NCI-H187 treated with DMSO at 0.1 percent for 48 hours (cell line): Measurements from ENCODE around the gene PIANP.
A peak's percentile ranks its signal among the peaks of the same experiment; 100 is the strongest.
"Not testable (repeated sequence)": the region's sequence is repeated elsewhere in the genome, so short reads cannot be mapped to it uniquely, and the experiment has no call there.

ENCODE experiments used
- DNase-seq: peaks from one replicate; lab custom pipeline; 2025; lab: John Stamatoyannopoulos, UW

The PIANP gene, protein sequence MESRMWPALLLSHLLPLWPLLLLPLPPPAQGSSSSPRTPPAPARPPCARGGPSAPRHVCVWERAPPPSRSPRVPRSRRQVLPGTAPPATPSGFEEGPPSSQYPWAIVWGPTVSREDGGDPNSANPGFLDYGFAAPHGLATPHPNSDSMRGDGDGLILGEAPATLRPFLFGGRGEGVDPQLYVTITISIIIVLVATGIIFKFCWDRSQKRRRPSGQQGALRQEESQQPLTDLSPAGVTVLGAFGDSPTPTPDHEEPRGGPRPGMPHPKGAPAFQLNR

GRCh38 chr12:6700646-6701051 lies at the start of gene PIANP:
TSS of gene PIANP (minus strand) at chr12:6700815. CDS start at chr12:6698061, 2,754 bp downstream.
- DNase-seq: no peak

GRCh38 chr12:6748761-6749160 lies 48.1 kb upstream of the PIANP start:
- no peak for DNase-seq

DNA sequence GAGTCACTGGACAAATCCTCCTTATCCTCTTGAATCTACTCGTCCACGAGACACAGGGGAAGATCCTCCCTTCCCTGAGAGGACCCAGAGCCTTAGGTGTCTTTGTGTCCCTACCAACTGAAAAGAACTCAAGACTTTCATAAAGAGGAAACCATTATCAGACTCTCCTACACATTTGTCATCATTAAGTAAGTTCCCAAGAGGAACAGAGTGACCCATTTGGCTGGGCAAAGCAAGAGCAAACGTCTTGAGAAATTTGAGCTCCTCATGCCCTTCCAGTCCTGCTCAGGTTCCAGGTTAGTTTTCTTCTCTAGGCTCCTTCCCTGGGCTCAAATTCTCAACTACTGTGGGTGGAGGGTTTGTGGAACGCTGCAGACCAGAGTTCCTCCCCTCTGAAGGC lies 46.6 kb upstream of the PIANP start:
- DNase-seq: no peak

DNA sequence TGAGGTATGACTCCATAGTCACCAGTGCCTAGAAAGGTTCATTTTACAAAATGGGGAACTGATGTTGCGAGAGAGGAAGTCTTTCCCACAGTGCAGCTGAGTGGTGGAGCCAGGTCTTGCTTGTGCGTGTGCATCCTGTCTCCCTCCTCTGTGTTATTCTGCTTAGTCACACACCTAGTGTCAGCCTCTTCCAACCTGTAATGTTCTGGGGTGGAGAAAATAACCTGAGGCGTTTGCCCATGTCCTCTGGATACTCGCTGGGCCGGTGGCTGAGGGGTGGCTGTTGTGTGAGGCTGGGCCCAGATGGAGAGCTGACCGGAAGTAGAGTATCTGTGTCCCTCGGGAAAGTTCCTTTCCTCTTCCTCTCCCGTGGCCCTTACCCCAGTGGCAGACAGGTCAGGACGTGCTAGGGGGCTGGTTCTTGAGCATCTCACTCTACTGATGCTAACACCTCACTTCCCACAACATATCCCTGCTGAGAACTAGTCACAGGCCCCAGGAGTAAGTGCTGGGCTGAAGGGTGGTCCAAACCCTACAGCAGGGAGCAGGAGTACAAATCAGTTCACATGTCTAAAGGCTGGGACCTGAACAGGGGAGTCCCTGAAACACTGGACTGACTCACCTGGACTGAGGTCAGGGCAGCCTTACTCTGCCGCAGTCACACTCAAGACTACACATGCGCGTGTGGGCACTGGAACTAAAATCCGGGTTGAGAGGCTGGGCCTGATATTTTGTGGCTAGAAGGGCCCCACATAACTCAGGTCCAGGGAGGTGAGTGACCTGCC lies 45.3 kb upstream of the PIANP start:
- DNase-seq: no peak

DNA sequence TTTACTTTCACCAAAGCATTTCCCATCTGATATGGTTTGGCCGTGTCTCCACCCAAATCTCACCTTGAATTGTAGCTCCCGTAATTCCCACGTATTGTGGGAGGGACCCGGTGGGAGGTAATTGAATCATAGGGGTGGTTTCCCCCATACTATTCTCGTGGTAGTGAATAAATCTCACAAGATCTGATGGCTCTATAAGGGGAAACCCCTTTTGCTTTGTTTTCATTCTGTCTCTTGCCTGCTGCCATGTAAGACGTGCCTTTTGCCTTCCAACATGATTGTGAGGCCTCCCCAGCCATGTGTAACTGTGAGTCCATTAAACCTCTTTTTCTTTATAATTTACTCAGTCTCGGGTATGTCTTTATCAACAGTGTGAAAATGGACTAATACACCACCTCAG lies 42.7 kb upstream of the PIANP start:
- not testable (repeated sequence) for DNase-seq

DNA sequence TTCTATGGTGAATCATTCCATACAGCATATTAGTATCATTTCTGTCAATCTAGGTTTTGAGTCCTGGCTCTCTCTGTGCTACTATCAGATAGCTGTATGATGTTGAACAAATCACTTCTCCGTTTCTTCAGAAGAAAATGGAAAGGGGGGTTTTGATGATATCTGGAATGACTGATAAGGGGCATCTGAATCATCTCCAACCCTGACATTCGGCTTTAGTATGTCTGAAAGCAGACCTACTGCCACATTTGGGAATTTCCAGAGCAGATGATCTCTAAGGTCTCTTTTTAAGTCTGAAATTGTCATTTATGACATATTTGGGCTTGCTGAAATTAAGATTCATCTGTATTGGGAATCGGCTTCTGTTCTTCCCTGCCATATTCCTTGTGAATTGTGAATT lies 42.2 kb upstream of the PIANP start:
- no peak for DNase-seq

DNA sequence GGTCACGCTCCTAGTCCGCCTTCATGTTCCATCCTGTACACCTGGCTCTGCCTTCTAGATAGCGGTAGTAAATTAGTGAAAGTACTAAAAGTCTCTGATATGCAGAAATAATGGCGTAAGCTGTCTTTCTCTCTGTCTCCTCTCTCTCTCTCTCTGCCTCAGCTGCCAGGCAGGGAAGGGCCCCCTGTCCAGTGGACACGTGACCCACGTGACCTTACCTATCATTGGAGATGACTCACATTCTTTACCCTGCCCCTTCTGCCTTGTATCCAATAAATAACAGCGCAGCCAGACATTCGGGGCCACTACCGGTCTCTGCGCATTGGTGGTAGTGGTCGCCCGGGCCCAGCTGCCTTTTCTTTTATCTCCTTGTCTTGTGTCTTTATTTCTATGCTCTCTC lies 41.5 kb upstream of the PIANP start:
- not testable (repeated sequence) for DNase-seq

DNA sequence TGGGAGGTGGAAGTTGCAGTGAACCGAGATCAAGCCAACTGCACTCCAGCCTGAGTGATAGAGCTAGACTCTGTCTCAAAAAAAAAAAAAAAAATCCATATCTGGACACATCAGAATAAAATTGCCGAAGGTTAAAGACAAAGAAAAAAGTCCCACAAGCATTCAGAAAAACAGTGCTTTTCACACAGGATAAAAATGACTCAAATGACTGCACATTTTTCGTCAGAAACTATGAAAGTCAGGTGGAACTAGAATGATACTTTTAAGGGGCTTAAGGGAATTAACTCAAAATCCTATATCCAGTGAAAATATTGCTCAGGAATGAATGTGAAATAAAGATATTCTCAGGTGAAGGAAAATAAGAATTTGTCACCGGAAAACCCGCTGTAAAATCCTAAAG lies 36.1 kb upstream of the PIANP start:
- no peak for DNase-seq

DNA sequence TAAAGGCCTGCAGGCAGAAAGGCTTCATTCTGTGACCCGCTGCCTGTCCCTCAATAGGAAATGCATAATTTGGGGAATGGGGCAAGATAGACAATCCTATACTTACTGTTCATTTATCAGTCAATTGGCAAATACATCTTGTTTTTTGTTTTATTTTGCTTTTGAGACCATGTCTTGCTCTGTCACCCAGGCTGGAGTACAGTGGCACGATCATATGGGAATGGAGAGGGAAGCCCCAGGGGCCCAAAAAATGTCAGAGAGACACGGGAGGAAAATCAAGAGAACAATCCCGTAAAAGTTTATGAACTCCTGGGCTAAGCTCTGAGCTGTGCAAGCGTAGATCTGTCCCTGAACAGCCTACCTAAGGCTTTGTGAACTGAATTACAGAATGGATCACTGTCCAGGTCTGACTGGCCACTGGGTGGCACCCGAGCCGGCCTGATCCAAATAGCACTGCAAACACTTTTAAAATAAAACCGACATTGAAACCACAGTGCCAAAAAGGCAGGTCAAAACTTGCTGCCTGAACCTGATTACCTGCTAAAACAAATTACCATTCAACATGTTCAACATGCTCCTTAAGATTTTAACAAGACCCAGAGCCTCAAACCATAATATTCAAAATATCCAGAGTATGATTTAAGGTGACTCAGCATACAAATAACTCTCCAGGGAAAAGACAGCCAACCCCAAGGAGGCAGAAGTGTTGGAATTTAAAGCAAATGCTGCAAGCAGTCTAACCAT lies 35.0 kb upstream of the PIANP start:
- DNase-seq: no peak

- no peak for DNase-seq
Measured at GRCh38 chr12:6734506-6735387, 34.1 kb upstream of the PIANP start.

GRCh38 chr12:6730169-6730568 lies 29.6 kb upstream of the PIANP start:
- DNase-seq: no peak

DNA sequence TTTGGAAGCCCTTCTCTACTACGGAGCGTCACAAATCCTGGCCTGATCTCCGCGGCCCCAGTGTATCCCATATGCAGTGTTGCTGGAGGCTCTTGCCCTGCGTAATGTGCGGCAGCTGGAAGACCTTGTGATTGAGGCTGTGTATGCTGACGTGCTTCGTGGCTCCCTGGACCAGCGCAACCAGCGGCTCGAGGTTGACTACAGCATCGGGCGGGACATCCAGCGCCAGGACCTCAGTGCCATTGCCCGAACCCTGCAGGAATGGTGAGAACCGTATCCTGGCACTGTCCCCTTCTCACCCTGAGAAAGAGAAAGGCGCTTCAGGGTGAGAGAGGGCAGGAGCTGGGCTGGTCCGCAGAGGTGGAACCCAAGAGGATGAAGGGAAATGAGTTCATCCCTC lies 28.6 kb upstream of the PIANP start:
- DNase-seq: no peak

DNA sequence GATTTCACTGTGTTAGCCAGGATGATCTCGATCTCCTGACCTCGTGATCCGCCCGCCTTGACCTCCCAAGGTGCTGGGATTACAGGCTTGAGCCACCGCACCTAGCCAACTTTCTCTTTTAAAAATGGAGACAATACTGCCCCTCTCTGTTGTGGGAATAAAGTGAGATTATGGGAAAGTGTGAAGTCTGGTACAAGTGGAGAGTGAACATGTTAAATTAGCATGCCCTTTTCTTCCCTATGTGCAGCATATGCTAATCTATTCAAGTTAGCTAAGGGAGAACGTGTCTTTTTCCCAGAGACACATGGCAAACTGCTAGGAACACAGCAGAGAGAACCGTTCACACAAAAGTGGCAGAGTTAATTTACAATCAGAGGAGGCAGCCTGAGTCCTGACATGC lies 24.7 kb upstream of the PIANP start:
- no peak for DNase-seq

DNA sequence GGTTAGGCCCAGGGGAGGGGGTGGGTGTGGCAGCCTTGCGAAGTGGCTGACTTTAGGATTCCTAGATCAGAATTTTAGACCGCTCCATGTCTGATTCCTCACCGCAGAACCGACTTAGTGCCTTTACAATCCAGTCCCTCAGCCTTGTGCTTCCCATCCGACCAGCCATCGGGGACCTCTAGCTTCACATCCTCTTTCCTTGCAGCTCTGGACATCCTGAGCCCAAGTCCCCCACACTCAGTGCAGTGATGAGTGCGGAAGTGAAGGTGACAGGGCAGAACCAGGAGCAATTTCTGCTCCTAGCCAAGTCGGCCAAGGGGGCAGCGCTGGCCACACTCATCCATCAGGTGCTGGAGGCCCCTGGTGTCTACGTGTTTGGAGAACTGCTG lies 23.8 kb upstream of the PIANP start:
- DNase-seq: no peak

GRCh38 chr12:6723607-6724408 lies 23.2 kb upstream of the PIANP start, which contains the start of gene COPS7A:
TSS of gene COPS7A (plus strand) at chr12:6724046. CDS start at chr12:6724657, 611 bp downstream.
- peak; percentile 92 for DNase-seq

DNA sequence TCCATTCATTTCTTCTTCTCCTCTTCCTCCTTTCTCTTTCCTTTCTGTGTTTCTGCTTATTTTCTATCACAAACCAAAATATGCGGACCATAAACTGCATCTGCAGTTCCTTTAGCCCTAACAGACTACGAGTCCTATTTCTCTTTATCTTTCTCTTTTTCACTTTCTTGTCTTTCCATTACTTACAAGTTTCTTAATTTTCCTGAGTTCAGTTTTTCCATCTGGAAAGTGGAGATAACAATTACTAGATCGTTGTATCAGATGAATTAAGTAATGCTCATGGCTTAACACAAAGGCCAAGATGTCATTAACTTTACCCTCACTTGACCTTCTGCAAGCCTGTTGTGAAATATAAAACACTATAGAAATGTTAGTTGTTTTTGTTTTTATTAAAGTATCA lies 22.2 kb upstream of the PIANP start:
- DNase-seq: no peak

GRCh38 chr12:6716874-6717437 lies 16.3 kb upstream of the PIANP start:
- no peak for DNase-seq

- DNase-seq: not testable (repeated sequence)
Measured at GRCh38 chr12:6716031-6716873, 15.6 kb upstream of the PIANP start.

DNA sequence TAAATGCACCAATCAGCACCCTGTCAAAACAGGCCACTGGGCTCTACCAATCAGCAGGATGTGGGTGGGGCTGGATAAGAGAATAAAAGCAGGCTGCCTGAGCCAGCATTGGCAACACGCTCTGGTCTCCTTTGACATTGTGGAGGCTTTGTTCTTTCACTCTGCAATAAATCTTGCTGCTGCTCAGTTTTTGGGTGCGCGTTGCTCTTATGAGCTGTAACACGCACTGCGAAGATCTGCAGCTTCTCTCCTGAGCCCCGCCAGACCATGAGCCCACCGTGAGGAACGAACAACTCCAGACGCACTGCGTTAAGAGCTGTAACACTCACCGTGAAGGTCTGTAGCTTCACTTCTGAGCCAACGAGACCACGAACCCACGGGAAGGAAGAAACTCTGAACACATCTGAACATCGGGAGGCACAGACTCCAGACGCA lies 8.4 kb upstream of the PIANP start:
- DNase-seq: no peak

GRCh38 chr12:6708351-6708750 lies 7.7 kb upstream of the PIANP start:
- not testable (repeated sequence) for DNase-seq
